ENCODE results near the gene TMED9.

TMED9 gene

DNA sequence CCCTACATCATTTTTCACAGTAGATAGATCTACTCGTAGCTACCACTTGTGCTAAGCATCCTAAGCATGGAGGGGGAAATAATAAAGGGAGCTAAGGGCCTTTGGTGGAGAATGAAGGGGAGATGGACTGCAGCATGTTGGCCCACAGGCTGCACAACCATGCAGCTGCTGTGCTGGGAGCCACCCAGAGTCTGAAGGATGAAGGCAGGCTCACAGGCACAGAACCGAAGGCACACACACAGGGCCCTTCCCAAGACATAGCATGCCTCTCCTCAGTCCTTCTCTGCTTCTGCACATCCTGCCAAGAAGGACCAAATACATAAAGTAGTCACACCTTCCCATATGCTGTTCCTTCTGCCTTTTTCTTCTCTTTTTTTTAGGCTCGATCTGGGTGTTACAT is 44.3 kb upstream of the TMED9 start:
- Histone ChIP-seq H3K36me3 (ENCODE audit: insufficient read depth) (no peaks in the 10 kb centered on the region), H2AFZ (ENCODE audit: low read depth) (no peak overlapping the region), H3K79me2 (ENCODE audit: insufficient read depth, low read depth) (peaks cover 9% of the 10 kb centered on the region; the same call in 1 of the 2 replicates), H3K27ac (no peak overlapping the region), H3K4me2 (no peak overlapping the region), H4K20me1 (ENCODE audit: insufficient read depth) (no peaks in the 10 kb centered on the region), H3K4me1 (ENCODE audit: low read depth, poor library complexity, severe bottlenecking) (peaks cover under 1% of the 10 kb centered on the region), H3K4me3 (IDR thresholded peaks at IDR 0.05; ENCODE audit: insufficient read depth, low read depth, low read length) (no peak overlapping the region), H3K27me3 (ENCODE audit: insufficient read depth, low read depth) (no peaks in the 10 kb centered on the region), H3K9ac (no peak overlapping the region)
- TF ChIP-seq, protein P1, sequence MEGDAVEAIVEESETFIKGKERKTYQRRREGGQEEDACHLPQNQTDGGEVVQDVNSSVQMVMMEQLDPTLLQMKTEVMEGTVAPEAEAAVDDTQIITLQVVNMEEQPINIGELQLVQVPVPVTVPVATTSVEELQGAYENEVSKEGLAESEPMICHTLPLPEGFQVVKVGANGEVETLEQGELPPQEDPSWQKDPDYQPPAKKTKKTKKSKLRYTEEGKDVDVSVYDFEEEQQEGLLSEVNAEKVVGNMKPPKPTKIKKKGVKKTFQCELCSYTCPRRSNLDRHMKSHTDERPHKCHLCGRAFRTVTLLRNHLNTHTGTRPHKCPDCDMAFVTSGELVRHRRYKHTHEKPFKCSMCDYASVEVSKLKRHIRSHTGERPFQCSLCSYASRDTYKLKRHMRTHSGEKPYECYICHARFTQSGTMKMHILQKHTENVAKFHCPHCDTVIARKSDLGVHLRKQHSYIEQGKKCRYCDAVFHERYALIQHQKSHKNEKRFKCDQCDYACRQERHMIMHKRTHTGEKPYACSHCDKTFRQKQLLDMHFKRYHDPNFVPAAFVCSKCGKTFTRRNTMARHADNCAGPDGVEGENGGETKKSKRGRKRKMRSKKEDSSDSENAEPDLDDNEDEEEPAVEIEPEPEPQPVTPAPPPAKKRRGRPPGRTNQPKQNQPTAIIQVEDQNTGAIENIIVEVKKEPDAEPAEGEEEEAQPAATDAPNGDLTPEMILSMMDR (conservative IDR thresholded peaks at IDR 0.05; ENCODE audit: low read depth, low read length) = no peak

DNA sequence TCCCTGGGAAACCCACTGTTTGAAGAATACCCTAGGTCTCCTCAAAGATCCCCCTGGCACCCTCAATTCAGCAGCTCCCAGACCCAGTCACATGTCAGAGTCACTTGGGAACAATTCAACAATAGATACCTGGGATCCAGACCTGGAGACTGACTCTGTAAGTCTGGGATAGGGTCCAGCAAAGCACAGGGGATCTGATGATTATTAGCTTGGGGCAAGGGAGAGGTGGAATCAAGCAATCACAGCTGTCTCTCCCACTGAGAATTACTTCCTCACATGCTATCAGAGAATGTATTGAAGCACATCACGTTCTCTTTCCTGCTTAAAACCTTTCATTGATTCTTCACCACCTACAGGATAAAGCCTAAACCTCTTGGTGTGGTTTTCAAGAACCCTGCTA is 43.5 kb upstream of the TMED9 start:
- Histone ChIP-seq H4K20me1 (ENCODE audit: insufficient read depth) (no peaks in the 10 kb centered on the region), H3K79me2 (ENCODE audit: insufficient read depth, low read depth) (peaks cover 16% of the 10 kb centered on the region; the same call in 1 of the 2 replicates), H3K4me1 (ENCODE audit: low read depth, poor library complexity, severe bottlenecking) (peaks cover 6% of the 10 kb centered on the region), H3K9ac (no peak overlapping the region), H3K4me2 (no peak overlapping the region), H3K4me3 (IDR thresholded peaks at IDR 0.05; ENCODE audit: insufficient read depth, low read depth, low read length) (no peak overlapping the region), H3K27ac (no peak overlapping the region), H3K27me3 (ENCODE audit: insufficient read depth, low read depth) (no peaks in the 10 kb centered on the region), H3K36me3 (ENCODE audit: insufficient read depth) (no peaks in the 10 kb centered on the region), H2AFZ (ENCODE audit: low read depth) (no peak overlapping the region)
- TF ChIP-seq, protein P1 (conservative IDR thresholded peaks at IDR 0.05; ENCODE audit: low read depth, low read length) = no peak

DNA sequence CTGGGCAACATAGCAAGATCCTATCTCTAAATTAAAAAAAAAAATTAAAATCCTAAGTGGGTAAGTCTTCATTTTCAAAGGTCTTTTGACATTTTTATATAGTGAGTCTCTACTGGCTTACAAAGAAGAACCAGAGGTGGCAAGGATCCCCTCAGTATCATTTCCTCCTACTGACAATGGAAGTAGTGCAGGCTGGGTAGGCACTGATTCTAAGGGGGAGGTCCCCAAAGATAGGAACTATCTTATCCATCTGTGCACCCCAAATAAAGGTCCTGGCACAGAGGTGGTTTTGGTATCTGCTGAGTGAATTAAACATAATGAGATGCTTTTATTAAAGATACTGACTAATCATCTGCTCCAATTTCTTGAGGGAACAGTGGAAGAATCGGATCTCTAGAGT is 41.9 kb upstream of the TMED9 start:
- Histone ChIP-seq H3K4me3 (IDR thresholded peaks at IDR 0.05; ENCODE audit: insufficient read depth, low read depth, low read length) (no peak overlapping the region), H3K27me3 (ENCODE audit: insufficient read depth, low read depth) (no peaks in the 10 kb centered on the region), H2AFZ (ENCODE audit: low read depth) (no peak overlapping the region), H3K36me3 (ENCODE audit: insufficient read depth) (no peaks in the 10 kb centered on the region), H3K4me2 (no peak overlapping the region), H3K27ac (no peak overlapping the region), H3K9ac (no peak overlapping the region), H3K79me2 (ENCODE audit: insufficient read depth, low read depth) (peaks cover 19% of the 10 kb centered on the region; the same call in 1 of the 2 replicates), H3K4me1 (ENCODE audit: low read depth, poor library complexity, severe bottlenecking) (peaks cover 9% of the 10 kb centered on the region), H4K20me1 (ENCODE audit: insufficient read depth) (no peaks in the 10 kb centered on the region)
- TF ChIP-seq, protein P1 (conservative IDR thresholded peaks at IDR 0.05; ENCODE audit: low read depth, low read length) = no peak

DNA sequence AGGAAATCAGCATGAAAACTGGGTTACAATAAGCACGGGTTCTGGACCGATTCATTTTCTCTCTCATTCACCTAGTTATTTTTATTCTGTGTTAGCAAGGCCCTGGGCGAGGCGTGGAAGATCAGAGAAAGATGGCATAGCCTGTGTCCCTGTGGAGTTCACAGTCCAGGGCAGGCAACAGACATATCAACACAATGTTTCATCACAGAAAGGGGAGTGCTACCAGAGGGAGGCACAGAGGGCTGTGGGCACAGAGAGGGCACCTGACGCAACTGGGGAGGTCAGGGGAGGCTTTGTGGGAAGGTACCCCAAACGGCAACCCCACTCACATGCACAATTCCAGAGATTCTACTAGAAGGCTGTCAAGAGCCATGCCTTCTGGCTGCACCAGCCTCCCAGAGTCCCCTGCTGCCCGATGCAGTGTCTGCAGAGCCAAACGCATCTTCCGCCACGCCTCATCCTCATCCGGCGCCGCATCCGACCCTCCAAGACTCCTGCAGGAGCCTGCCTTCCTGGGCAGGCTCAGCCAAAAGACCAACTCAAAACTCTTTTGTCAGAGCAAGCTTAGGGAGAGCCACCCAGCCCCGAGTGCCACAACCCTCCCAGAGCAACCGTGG is 39.1 kb upstream of the TMED9 start:
- Histone ChIP-seq H3K36me3 (ENCODE audit: insufficient read depth) (no peaks in the 10 kb centered on the region), H3K4me2 (peak overlapping the region; percentile 51), H3K27ac (no peak overlapping the region), H2AFZ (ENCODE audit: low read depth) (no peak overlapping the region), H3K4me3 (IDR thresholded peaks at IDR 0.05; ENCODE audit: insufficient read depth, low read depth, low read length) (no peak overlapping the region), H3K4me1 (ENCODE audit: low read depth, poor library complexity, severe bottlenecking) (peaks cover 13% of the 10 kb centered on the region), H4K20me1 (ENCODE audit: insufficient read depth) (no peaks in the 10 kb centered on the region), H3K79me2 (ENCODE audit: insufficient read depth, low read depth) (peaks cover 19% of the 10 kb centered on the region; the same call in 1 of the 2 replicates), H3K27me3 (ENCODE audit: insufficient read depth, low read depth) (no peaks in the 10 kb centered on the region), H3K9ac (no peak overlapping the region; the same call in 1 of the 2 replicates)
- TF ChIP-seq, protein P1 (conservative IDR thresholded peaks at IDR 0.05; ENCODE audit: low read depth, low read length) = no peak
